Stomach (tissue), 9 donors: ENCODE results near the gene ERBIN. TPM values are rescaled to one million over a fixed set of nuclear protein-coding genes. Genes with fewer than 3 reads are reported as not detected.

Experiments used
- DNase-seq, 2 donors: peaks; one replicate each; pipeline versions ENCODE4 v3.0.0 to v3.0.0-alpha.2; 2013 to 2019
- H3K27ac ChIP-seq, 5 donors: fragments of 200-600 bp in 4 of 5; sonication (generic) in 4 of 5; one replicate each; pipeline ENCODE4 v1.5.1; 2013 to 2019; ENCODE audit warnings: mild to moderate bottlenecking in 1 of 5, moderate library complexity in 1 of 5
- H3K27me3 ChIP-seq, 3 donors: fragments of 200-600 bp; sonication (generic); one replicate each; pipeline ENCODE4 v1.5.1; 2017 to 2019; ENCODE audit warnings: mixed run types in 1 of 3
- H3K36me3 ChIP-seq, 4 donors: fragments of 200-600 bp; sonication (generic); 1 replicate in 3 of 4; 2 replicates in 1 of 4; pipeline ENCODE4 v1.5.1; 2016 to 2019
- H3K4me1 ChIP-seq, 4 donors: fragments of 200-600 bp; sonication (generic); one replicate each; pipeline ENCODE4 v1.5.1; 2016 to 2019
- H3K4me3 ChIP-seq, 4 donors: fragments of 200-600 bp; sonication (generic) in 3 of 4; one replicate each; pipeline ENCODE4 v1.5.1; 2016 to 2019; ENCODE audit warnings: mild to moderate bottlenecking in 1 of 4
- H3K9me3 ChIP-seq, 4 donors: fragments of 200-600 bp; sonication (generic); one replicate each; pipeline ENCODE4 v1.5.1; 2016 to 2019
- EP300 ChIP-seq: sonication (generic); formaldehyde crosslinking; IDR thresholded peaks from one replicate; pipeline ENCODE4 v1.6.1; 2017; ENCODE audit warnings: antibody characterized with exemption
- POLR2A ChIP-seq, 4 donors: fragments of 450-650 bp; IDR thresholded peaks; one replicate each; pipeline ENCODE4 v1.6.1; 2016; ENCODE audit warnings: antibody characterized with exemption in 4 of 4, control low read depth in 2 of 4, mild to moderate bottlenecking in 1 of 4, moderate library complexity in 1 of 4
- POLR2AphosphoS5 ChIP-seq, 3 donors: sonication (generic); formaldehyde crosslinking; IDR thresholded peaks; one replicate each; pipeline ENCODE4 v1.6.1; 2016; ENCODE audit warnings: antibody characterized with exemption in 3 of 3
- WGBS, 5 donors: extraction: QIAGEN DNeasy Blood & Tissue Kit in 3 of 5; methylation state at CpG; one replicate each; pipeline versions ENCODE4 v1.1.5 to v1.1.7; 2013 to 2018; 5-methylcytosine and 5-hydroxymethylcytosine counted together
- intact Hi-C: fragments of 100-400 bp; cut with DNase I; formaldehyde crosslinking; loops from one replicate; pipeline ENCODE4 v1.15.1; 2023; ENCODE audit warnings: low total_unique reads
- polyA plus RNA-seq, 3 donors: library from polyadenylated mRNA; stranded (reverse); fragments of 200-250 nt; gene quantifications; one replicate each; pipeline ENCODE4 v1.2.3, GENCODE V29; 2013
- total RNA-seq, 5 donors: library from RNA; depleted of rRNA; stranded (reverse); fragments of >200 nt; gene quantifications; one replicate each; pipeline versions ENCODE4 v1.1.0 to v1.2.3, GENCODE V29; 2014 to 2016
- TF ChIP-seq, protein P1 (sequence below), 7 experiments: fragments of 450-650 bp in 4 of 7; fragments of 200-600 bp in 3 of 7; sonication (generic) in 3 of 7; IDR thresholded peaks; one replicate each; pipeline ENCODE4 v1.5.1; 2016 to 2019; ENCODE audit warnings: antibody characterized with exemption in 7 of 7, control low read depth in 2 of 7, mild to moderate bottlenecking in 1 of 7
- donor health status: healthy with polysubstance abuse.
- donor health status: Bipolar disorder and iron deficiency.
- donor health status: healthy.

The ERBIN gene
- total and polyA plus RNA-seq, 8 donors, result 10.3 to 207 (median 37.2) TPM

DNA sequence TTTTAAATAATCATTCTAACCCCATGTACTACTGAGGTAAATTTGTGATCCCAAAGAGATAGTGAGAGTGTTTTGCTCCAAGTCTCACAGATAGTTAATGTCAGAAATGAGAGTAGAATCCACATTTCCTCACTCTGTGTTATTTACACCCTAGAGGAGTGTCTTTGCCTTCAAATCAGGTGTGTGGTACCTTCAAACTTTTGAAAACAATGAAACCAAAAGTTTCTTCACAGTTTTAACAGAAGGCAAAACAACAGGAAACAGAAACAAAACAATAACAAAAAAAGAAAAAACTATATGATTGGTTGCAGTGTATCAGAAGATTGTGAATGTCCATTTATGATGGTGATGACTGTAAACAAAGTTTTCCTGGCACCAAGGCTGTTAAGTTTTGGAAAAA, 85.9 kb downstream of the ERBIN start:
- no peaks in the 10 kb centered on the region for H3K9me3 ChIP-seq
- TF ChIP-seq POLR2AphosphoS5 (IDR thresholded peaks at IDR 0.05) (no peak), POLR2A (IDR thresholded peaks at IDR 0.05) (no peak), EP300 (no peak)
- TF ChIP-seq, protein P1, sequence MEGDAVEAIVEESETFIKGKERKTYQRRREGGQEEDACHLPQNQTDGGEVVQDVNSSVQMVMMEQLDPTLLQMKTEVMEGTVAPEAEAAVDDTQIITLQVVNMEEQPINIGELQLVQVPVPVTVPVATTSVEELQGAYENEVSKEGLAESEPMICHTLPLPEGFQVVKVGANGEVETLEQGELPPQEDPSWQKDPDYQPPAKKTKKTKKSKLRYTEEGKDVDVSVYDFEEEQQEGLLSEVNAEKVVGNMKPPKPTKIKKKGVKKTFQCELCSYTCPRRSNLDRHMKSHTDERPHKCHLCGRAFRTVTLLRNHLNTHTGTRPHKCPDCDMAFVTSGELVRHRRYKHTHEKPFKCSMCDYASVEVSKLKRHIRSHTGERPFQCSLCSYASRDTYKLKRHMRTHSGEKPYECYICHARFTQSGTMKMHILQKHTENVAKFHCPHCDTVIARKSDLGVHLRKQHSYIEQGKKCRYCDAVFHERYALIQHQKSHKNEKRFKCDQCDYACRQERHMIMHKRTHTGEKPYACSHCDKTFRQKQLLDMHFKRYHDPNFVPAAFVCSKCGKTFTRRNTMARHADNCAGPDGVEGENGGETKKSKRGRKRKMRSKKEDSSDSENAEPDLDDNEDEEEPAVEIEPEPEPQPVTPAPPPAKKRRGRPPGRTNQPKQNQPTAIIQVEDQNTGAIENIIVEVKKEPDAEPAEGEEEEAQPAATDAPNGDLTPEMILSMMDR (IDR thresholded peaks at IDR 0.05), result no peak
- H3K27me3 ChIP-seq, result no peaks in the 10 kb centered on the region
- H3K27ac ChIP-seq, result no peak overlapping the region
- no peak for DNase-seq
- intact Hi-C loops, result no loop called here
- H3K36me3 ChIP-seq, result peaks cover 0 to 31% (median 23%) of the 10 kb centered on the region in 4 donors
- H3K4me1 ChIP-seq, result peaks cover 0 to 19% (median 0%) of the 10 kb centered on the region in 4 donors
- no peak overlapping the region for H3K4me3 ChIP-seq

DNA sequence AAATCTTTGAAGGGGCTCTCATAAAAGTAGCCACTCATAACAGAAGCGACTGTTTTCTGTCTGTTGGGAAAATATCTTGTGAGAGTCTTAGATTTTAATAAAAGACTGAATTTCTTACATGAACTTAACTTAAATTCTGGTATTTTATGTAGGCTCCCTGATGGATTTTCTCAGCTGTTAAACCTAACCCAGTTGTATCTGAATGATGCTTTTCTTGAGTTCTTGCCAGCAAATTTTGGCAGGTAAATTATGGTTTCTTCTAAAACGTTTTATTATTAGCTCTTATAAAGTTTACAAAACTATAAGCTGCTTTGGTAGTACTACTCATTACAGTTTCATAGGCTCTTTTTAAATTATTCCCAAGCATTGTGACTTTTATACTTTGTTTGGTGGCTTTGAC, 87.0 kb downstream of the ERBIN start:
- H3K27ac ChIP-seq, result no peak overlapping the region
- peaks cover 0 to 19% (median 0%) of the 10 kb centered on the region in 4 donors for H3K4me1 ChIP-seq
- intact Hi-C loops, result no loop called here
- H3K36me3 ChIP-seq, result peaks cover 0 to 31% (median 23%) of the 10 kb centered on the region in 4 donors
- no peak overlapping the region for H3K4me3 ChIP-seq
- TF ChIP-seq POLR2A (IDR thresholded peaks at IDR 0.05) (no peak), POLR2AphosphoS5 (IDR thresholded peaks at IDR 0.05) (no peak), EP300 (no peak)
- TF ChIP-seq, protein P1 (IDR thresholded peaks at IDR 0.05), result no peak
- H3K27me3 ChIP-seq, result no peaks in the 10 kb centered on the region
- WGBS, 5 donors, result 53 to 58% (median 56%) methylated on average over 2 of the region's 2 CpGs
- H3K9me3 ChIP-seq, result no peaks in the 10 kb centered on the region
- DNase-seq, result peak in 1 of 2 donors; percentile 5

DNA sequence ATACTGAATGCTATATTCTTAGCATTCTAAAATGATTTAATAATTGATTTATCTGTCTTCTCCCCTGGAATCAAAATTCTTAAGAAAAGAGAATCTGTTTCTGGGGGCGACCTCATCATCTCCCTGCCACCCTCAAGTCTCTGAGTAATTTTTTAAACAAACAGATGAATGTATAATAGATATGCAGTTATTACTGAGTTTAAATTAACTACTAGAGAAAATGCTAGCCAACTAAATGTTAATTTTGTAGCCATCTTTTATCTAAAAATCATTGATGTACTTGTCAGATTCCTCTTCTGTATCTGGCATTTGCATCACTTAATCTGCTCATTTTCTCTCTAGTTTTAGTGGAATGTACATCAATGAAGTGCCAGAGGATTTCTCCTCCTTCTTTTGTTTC, 87.5 kb downstream of the ERBIN start:
- Histone ChIP-seq H3K27me3 (no peaks in the 10 kb centered on the region), H3K4me1 (peaks cover 0 to 19% (median 0%) of the 10 kb centered on the region in 4 donors), H3K9me3 (no peaks in the 10 kb centered on the region), H3K4me3 (no peak overlapping the region), H3K36me3 (peaks cover 0 to 31% (median 23%) of the 10 kb centered on the region in 4 donors), H3K27ac (no peak overlapping the region)
- intact Hi-C loops, result no loop called here
- DNase-seq, result no peak
- TF ChIP-seq POLR2AphosphoS5 (IDR thresholded peaks at IDR 0.05), result no peak
- TF ChIP-seq EP300, result no peak
- TF ChIP-seq, protein P1 (IDR thresholded peaks at IDR 0.05), result no peak
- TF ChIP-seq POLR2A (IDR thresholded peaks at IDR 0.05), result no peak
- 93 to 100% (median 98%) methylated on average over 1 of the region's 1 CpG for WGBS, 5 donors

DNA sequence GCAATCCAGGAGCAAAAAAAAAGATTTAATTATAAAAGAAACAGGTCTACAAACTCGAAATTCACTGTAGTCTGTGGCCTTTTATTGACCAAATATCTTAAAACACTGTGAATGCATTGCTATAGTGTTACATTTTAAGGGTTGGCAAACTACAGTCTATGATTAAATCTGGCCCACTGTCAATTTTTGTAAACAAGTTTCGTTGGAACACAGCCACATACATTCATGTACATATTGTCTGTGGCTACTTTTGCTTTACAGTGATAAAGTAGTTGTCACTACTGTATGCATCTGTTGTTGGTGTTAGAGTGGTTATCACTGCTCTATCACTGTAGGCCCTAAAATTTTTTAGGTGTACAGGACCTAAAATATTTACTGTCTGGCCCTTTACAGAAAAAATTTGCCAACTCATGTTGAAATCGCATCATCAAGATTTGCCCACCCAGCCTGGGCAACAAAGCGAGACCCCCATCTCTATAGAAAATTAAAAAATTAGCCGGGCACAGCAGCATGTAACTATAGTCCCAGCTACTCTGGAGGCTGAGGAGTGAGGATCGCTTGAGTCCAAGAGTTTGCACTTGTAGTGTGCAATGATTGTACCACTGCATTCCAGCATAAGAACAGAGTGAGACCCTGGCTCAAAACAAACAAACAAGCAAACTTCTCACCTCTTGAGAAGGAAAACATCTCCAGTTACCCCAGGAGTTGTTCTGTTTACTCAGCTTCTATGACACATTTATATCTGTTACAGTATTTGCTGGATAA, 89.0 kb downstream of the ERBIN start:
- no peak for DNase-seq
- Histone ChIP-seq H3K27ac (no peak overlapping the region), H3K36me3 (peaks cover 0 to 31% (median 23%) of the 10 kb centered on the region in 4 donors), H3K27me3 (no peaks in the 10 kb centered on the region), H3K9me3 (no peaks in the 10 kb centered on the region), H3K4me1 (peaks cover 0 to 19% (median 0%) of the 10 kb centered on the region in 4 donors), H3K4me3 (no peak overlapping the region)
- intact Hi-C loops, result no loop called here
- 77 to 81% (median 79%) methylated on average over 6 of the region's 6 CpGs for WGBS, 5 donors
- TF ChIP-seq EP300 (no peak), POLR2AphosphoS5 (IDR thresholded peaks at IDR 0.05) (no peak), POLR2A (IDR thresholded peaks at IDR 0.05) (no peak)
- TF ChIP-seq, protein P1 (IDR thresholded peaks at IDR 0.05), result no peak
